BE2C (cell line): ENCODE results near the gene NRN1L.

Experiments
- DNase-seq: peaks from one replicate; pipeline ENCODE4 v3.0.0-alpha.2; 2020
- H3K27me3 ChIP-seq: fragments of 250-450 bp; sonication (Bioruptor Pico); 2 replicates; pipeline ENCODE4 v1.5.1; 2020; ENCODE audit warnings: mild to moderate bottlenecking
- H3K36me3 ChIP-seq: fragments of 250-450 bp; sonication (Bioruptor Pico); 2 replicates; pipeline ENCODE4 v1.5.1; 2020; ENCODE audit warnings: mild to moderate bottlenecking
- H3K4me1 ChIP-seq: fragments of 250-450 bp; sonication (Bioruptor Pico); 2 replicates; pipeline ENCODE4 v1.5.1; 2020
- H3K4me3 ChIP-seq: 2 replicates; pipeline ENCODE4 v1.5.1; 2011; ENCODE audit warnings: low read depth, low read length
- H3K9me3 ChIP-seq: fragments of 250-450 bp; sonication (Bioruptor Pico); 2 replicates; pipeline ENCODE4 v1.5.1; 2020
- TF ChIP-seq, protein P1 (sequence below): IDR thresholded peaks from 2 replicates; pipeline ENCODE4 v1.5.1; 2012; ENCODE audit warnings: mild to moderate bottlenecking, low read depth, low read length

Gene NRN1L

DNA sequence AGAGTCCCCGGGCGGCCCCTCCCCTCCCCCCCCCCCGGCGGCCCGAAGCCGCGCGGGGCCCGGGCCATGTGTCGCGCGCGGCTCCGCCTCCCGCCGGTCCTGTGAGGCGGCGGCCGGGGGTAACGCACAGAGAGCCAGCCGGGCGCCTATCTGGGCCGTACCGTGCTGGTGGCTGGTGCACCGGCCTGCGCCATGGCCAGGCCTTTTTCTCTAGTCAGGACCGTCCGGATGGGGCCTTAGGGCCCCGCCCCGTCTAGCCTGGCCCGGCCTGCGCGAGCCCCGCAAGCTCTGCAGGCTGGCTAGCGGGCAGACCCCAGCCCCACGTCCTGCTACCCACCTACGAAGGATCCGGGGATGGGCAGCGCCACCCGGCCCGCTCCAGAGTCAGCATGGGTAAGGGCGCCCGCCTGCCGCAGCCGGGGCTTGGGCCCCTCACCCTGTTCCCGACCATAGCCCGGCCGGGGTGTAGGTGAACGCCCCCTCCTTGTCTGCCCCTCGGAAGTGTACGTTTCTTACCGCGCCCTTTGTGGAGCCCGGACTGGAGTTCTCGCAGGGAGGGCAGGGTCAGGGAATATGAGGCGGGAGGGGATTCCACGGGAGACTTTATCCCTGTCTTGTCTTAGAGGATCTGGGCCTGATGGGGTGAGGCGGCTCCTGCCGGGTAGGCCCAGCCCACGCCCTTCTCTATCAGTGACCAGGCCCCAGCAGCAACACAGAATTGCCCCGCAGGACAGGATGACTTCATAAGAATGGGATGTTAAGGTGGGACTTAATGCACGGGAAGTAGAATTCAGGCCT is 37.4 kb upstream of the NRN1L start, which contains the start of gene CENPT:
CENPT (minus strand) TSS at position 630 of the 798 bp plus-strand sequence. CDS start 13,834 bp downstream, outside the sequence.
- Histone ChIP-seq H3K36me3 (peaks cover 5% of the 10 kb centered on the region; the same call in 1 of the 2 replicates), H3K4me1 (no peaks in the 10 kb centered on the region), H3K9me3 (no peaks in the 10 kb centered on the region), H3K27me3 (no peaks in the 10 kb centered on the region), H3K4me3 (peak within 1 kb of the TSS; percentile 96)
- TF ChIP-seq, protein P1, sequence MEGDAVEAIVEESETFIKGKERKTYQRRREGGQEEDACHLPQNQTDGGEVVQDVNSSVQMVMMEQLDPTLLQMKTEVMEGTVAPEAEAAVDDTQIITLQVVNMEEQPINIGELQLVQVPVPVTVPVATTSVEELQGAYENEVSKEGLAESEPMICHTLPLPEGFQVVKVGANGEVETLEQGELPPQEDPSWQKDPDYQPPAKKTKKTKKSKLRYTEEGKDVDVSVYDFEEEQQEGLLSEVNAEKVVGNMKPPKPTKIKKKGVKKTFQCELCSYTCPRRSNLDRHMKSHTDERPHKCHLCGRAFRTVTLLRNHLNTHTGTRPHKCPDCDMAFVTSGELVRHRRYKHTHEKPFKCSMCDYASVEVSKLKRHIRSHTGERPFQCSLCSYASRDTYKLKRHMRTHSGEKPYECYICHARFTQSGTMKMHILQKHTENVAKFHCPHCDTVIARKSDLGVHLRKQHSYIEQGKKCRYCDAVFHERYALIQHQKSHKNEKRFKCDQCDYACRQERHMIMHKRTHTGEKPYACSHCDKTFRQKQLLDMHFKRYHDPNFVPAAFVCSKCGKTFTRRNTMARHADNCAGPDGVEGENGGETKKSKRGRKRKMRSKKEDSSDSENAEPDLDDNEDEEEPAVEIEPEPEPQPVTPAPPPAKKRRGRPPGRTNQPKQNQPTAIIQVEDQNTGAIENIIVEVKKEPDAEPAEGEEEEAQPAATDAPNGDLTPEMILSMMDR, result no peak
- DNase-seq, result peak; percentile 24

DNA sequence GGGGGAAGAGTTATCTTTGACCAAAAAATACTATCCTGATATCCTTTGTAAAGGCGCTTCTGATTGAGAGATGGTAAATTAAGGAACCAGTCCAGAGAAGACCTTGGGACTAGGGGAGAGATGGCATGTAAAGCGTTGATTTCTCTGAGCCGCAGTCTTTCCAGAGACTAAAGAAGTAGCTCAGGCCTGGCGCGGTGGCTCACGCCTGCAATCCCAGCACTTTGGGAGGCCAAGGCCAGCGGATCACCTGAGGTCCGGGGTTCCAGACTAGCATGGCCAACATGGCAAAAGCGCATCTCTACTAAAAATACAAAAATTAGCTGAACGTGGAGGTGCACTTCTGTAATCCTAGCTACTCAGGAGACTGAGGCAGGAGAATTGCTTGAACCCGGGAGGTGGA is 36.6 kb upstream of the NRN1L start:
- no peaks in the 10 kb centered on the region for H3K9me3 ChIP-seq
- DNase-seq, result no peak
- H3K27me3 ChIP-seq, result no peaks in the 10 kb centered on the region
- TF ChIP-seq, protein P1, result no peak
- peaks cover 5% of the 10 kb centered on the region for H3K36me3 ChIP-seq
- no peaks in the 10 kb centered on the region for H3K4me1 ChIP-seq
- peak overlapping the region; percentile 96 for H3K4me3 ChIP-seq

DNA sequence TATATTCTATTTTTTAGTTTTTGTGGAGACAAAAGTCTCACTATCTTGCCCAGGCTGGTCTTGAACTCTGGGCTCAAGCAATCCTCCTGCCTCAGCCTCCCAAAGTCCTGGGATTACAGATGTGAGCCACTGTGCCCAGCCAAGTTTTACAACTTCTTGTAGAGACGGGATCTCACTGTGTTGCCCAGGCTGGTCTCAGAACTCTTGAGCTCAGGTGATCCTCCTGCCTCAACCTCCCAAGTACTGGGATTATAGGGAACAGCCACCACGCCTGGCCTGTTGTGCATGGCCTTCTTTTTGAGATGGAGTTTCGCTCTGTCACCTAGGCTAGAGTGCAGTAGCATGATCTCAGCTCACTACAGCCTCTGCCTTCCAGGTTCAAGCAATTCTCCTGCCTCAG is 31.0 kb upstream of the NRN1L start:
- TF ChIP-seq, protein P1, result no peak
- no peak for DNase-seq
- Histone ChIP-seq H3K4me1 (no peaks in the 10 kb centered on the region), H3K9me3 (no peaks in the 10 kb centered on the region), H3K4me3 (no peak overlapping the region), H3K36me3 (peaks cover 20% of the 10 kb centered on the region), H3K27me3 (no peaks in the 10 kb centered on the region)

DNA sequence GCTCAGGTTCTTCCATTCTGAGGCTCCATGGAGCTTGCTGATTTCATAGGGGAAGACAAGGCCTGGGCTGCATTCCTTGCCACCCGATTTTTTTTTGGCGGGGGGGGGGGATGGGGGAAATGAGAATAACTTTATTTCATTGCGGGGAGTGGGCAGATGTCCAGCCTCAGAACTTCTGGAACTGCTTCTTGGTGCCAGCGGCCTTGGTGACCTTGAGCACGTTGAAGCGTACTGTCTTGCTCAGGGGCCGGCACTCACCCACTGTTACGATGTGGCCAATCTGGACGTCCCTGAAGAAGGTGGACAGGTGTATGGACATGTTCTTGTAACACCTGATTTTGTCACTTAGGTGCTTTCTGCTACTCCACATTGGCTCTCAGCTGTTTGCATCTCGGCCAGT is 28.9 kb upstream of the NRN1L start:
- DNase-seq, result no peak
- peaks cover 25% of the 10 kb centered on the region for H3K36me3 ChIP-seq
- no peak overlapping the region for H3K4me3 ChIP-seq
- H3K27me3 ChIP-seq, result no peaks in the 10 kb centered on the region
- TF ChIP-seq, protein P1, result no peak
- H3K9me3 ChIP-seq, result no peaks in the 10 kb centered on the region
- no peaks in the 10 kb centered on the region for H3K4me1 ChIP-seq

DNA sequence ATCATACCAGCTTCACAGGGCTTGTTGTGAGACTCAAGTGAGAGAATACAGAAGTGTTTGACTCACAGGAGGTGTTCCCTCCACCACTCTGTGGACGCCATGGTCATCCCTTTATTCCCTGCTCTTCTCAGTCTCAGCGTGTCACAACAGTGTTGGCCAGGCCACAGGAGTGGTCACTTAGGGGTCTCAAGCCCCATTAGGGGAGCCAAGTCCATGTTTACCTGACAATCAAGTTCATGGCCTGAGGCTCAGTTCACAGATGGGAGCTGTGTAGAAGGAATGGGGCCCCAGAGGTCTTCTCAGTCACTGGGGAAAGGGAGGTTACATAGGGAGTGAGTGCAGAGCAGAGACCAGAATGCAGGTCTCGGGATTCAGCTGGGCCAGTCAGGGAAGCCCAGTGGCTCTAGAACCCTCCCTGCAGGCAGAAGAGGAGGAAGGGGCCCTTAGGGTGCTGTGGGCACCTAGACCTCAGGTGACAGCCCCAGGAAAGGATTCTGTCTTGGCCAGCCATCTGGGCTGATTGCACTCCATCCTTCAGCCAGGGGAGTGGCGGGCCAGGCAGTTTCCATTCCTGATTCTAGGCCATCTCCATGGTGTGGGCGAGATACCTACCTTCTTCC is 27.6 kb upstream of the NRN1L start:
- Histone ChIP-seq H3K4me3 (no peak overlapping the region), H3K36me3 (peaks cover 30% of the 10 kb centered on the region), H3K4me1 (no peaks in the 10 kb centered on the region), H3K9me3 (no peaks in the 10 kb centered on the region), H3K27me3 (no peaks in the 10 kb centered on the region)
- TF ChIP-seq, protein P1, result no peak
- DNase-seq, result no peak

DNA sequence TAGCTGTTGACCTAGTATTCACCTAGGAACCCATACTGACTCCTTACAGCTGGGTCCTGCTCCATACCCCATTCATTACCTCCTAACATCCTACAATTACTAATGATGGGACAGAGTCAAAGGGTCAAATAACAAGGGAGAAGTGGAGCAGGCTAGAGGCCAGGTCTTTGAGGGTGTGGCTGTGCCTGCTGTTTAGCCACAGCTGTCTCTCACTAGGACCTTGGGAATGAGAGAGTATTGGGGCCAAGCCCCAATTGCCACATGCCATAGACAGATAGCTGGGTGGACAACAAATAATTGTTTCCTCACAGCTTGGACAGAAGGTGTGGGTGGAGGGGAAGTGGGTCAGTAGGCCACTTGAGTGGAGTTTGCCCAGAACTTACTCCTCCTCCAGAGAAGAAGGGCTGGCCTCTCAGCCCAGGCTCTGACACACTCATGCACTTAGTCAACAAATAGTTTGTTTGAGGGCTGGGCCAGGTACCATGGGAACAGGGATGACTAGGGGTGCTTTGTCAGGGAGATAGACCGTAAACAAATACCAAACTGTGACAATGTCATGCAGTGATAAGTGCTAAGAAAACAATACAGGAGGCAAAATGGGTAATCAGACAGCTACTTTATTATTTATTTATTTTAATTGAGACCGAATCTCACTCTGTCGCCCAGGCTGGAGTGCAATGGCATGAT is 27.0 kb upstream of the NRN1L start:
- Histone ChIP-seq H3K4me1 (no peaks in the 10 kb centered on the region), H3K9me3 (no peaks in the 10 kb centered on the region), H3K27me3 (no peaks in the 10 kb centered on the region), H3K4me3 (no peak overlapping the region), H3K36me3 (peaks cover 30% of the 10 kb centered on the region)
- TF ChIP-seq, protein P1, result no peak
- no peak for DNase-seq
